B cell (primary cell): ENCODE data around the gene TDRD12.

Experiments used
- CTCF ChIP-seq: fragments of 200-600 bp; IDR thresholded peaks from one replicate; pipeline ENCODE4 v1.8.0; 2022; ENCODE audit warnings: antibody characterized with exemption, mild to moderate bottlenecking
- EZH2 ChIP-seq: IDR thresholded peaks from 2 replicates; pipeline ENCODE4 v1.6.1; 2012; ENCODE audit warnings: borderline replicate concordance, low read depth, mild to moderate bottlenecking, moderate library complexity, low read length; ENCODE audit not compliant: insufficient read depth, poor library complexity, severe bottlenecking

GRCh38 chr19:32857584-32857983, 138.0 kb downstream of the TDRD12 start:
- TF ChIP-seq CTCF (no peak), EZH2 (no peak)
